GM21360 (cell line): ENCODE measurements around the gene PNRC1.
"Not testable (repeated sequence)": the region's sequence is repeated elsewhere in the genome, so short reads cannot be mapped to it uniquely, and the experiment has no call there.

Experiments
- ATAC-seq: cut with Tn5 transposase; IDR thresholded peaks from one replicate; pipeline ENCODE4 v1.9.1; 2021; ENCODE audit warnings: mild to moderate bottlenecking, moderate library complexity; ENCODE audit not compliant: unreplicated experiment

PNRC1 gene

DNA sequence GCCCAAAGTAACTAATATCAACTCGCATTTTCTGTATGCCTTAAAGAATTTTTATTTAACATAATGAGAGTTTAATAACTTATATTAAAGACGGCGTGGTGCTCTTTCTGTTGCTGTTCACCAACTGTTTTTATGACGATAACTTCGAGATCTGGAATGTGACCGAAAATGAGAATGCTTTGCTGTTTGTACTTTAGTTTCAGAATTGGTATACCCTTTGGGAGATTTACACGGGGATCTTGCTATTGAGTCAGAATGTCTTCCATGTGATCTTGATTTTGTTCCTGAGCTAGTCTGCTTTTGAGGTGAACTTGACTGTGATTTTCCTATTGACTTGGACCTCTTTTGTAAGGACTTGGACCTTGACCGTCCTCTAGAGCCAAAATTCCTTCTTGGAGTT lies 17.9 kb downstream of the PNRC1 start:
- ATAC-seq, result no peak

DNA sequence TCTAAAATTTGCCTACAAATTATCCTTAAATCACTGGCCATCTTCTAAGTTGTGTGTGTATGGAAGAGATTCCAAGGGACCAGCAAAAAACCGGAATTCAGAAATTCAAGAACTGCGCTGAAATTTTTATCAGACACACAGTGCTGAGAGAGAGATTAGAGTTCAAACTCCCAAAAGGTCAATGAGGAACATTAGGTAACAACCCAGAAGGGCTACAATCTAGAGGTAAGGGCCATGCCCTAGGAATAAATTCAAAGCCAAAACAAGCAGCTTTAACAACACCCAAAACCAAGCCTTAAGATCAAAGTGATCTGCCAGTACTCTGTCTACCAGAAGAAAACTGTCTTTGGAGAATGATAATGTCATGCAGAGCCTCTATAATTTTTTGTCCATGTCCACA lies 19.6 kb downstream of the PNRC1 start:
- ATAC-seq, result no peak

DNA sequence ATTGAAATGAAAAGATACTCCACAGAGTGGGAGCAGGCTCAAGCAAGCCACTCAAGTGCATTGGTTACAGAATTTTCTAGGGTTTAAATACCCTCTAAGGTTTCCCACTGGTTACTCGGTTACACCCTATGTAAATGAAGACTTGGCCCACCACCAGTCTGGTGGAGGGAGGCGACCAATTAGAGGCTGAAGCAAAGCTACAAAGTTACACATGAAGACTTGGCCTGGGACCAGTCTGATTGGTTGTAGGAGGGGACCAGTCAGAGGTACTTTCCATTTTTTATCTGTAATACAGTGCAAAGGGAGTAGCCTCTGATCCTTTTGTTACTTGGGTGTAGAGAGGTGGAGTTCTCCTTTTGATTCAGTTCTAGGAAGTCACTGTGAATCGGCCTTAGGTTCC lies 29.7 kb downstream of the PNRC1 start:
- ATAC-seq, result no peak

DNA sequence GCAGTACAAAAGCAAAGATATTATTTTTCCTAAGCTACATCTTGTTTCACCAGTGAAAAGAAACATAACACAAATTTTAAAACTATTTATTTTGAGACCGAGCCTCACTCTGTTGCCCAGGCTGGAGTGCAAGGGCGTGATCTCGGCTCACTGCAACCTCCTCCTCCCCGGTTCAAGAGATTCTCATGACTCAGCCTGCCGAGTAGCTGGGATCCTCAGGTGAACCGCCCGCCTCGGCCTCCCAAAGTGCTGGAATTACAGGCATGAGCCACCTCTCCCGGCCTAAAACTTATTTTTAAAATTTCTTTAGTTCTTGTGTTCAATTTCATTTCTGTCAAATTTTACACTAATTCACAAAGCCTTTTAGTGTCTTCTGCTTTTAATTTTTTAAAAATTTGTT lies 31.4 kb downstream of the PNRC1 start:
- no peak for ATAC-seq

DNA sequence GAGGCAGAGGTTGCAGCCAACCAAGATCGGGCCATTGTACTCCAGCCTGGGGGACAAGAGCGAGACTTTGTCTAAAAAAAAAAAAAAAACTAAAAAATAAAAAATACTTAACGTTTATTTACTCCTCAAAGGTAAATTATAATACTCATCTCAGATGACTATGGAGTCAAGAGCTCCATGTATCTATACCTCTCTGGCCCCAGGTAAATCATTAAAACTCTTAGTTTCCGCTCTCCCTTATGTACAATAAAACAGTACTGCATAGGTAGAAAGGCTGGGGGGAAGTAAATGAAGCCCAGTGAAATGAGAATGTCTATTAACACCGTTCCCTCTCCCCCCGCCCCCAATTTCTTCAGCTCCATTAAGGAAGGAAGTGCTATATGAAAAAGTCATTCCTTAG lies 36.2 kb downstream of the PNRC1 start:
- no peak for ATAC-seq

DNA sequence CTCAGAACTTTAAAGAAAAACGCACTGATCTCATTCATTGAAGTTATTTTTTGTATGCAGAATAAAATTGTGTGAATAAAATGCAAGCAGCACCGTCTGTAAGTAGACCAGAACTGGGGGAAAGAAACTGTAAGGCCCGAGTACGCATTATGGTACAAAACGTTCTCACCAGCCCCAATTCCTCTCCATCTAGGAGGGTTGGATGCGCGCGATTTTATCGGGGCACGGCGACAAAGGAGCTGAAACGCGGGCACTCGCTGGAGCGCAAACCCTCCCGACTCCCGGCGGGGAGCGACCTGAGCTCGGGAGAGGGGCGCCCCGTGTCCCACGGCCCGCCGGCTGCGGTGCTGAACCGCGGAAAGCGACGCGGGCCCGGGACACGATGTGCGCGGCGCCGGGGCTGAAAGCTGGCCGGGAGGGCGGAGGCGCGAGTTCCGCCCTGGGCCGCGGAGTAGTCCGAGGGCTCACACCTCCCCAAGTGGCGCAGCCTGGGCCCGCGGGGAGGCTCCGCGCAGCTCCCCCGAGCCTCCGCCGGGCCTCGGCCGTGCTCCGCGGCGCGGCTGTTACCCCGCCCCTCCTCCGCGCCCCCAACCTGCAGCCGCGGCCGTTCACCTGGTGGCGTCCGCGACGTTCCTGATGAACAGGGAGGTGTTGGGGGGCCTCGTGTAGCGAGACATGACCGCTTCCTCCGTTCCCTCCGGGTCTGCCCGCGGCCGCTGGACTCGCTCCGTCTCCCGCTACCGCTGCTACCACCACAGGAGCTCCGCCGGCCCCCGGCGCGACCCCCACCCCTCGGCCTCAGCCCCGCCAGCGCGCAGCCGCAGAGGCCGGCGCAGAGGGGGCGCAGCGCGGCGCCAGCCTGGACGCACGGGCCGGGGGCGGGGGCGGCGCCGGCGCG lies 36.9 kb downstream of the PNRC1 start, which contains the start of gene SRSF12:
SRSF12 (minus strand) TSS at position 861 of the 898 bp plus-strand sequence; CDS start at position 677, 184 bp downstream.
- peak; percentile 70 for ATAC-seq

DNA sequence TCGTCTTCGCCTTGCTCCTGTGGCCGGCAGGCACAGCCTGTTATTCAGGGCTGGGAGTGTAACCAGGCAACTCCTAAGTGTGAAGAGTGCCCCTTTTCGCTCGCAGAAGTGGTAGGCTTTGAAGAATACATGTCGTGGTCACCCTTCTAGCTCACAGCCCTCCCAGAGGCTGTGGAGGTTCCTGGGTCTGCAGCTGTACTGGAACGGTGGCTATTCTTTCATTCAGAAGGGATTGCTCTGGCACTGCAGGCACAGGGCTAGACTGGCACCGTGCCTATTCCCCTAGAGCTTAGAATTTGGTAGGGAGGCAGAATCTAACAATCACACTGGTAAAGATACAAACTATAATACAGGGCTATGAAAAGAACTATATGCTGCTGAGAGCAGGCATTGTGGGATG lies 38.4 kb downstream of the PNRC1 start:
- no peak for ATAC-seq

DNA sequence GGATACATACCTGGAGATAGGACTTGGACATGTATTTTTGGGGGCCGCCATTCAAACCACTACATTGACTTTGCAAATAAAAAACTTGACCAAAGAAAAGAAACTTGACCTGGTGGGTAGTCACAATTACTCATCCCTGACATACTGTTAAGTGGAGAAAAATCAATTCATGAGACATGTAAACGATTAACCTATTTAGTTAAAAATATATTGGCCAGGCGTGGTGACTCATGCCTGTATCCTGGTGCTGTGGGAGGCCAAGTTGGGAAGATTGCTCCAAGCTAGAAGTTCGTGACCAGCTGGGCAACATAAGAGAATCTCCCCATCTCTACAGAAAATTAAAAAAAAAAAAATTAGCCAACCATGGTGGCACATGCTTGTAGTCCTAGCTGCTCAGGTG lies 39.8 kb downstream of the PNRC1 start:
- no peak for ATAC-seq

DNA sequence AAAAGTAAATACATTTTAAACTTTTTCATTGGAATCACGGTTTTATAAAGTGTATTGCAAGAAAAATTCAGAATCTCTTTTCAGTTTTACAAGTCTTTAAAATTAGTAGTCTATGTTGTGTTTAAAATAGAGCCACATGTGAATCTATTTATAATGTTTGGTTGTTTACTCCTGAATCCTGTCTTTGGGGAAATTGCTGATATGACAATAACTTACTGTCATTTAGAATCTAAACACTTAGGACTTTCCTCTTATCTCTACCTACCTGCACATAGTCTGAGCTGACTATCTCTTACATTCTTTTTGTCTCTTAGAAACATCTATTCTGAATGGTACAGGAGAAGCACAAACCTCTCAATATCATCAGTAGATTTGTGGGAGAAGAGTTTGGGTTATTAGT lies 41.4 kb downstream of the PNRC1 start:
- ATAC-seq, result no peak

DNA sequence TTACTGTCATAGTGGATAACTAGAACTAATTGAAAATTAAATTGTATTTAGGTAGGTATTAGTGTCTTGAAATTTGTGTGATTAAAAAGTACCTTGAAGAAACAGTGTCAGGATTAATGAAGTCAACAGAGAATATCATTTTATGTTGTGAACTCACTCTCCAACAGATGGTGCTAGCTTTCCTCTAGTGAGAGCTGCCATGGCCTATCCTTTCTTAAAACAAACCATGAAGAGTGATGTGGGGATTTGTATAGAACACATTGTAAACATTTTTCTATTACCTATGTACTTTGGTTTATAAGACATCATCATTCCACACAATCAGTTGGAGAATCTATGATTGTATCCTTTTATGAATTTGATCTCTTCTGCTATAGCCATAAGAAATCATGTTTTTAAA lies 42.1 kb downstream of the PNRC1 start:
- ATAC-seq, result no peak

DNA sequence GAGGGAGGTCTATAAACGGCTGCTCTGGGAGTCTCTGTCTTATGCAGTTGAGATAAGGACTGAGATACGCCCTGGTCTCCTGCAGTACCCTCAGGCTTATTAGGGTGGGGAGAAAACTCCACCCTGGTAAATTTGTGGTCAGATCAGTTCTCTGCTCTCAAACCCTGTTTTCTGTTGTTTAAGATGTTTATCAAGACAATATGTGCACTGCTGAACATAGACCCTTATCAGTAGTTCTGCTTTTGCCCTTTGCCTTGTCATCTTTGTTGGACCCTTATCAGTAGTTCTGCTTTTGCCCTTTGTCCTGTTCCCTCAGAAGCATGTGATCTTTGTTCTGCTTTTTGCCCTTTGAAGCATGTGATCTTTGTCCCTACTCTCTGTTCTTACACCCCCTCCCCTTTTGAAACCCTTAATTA lies 47.7 kb downstream of the PNRC1 start:
- ATAC-seq, result not testable (repeated sequence)

DNA sequence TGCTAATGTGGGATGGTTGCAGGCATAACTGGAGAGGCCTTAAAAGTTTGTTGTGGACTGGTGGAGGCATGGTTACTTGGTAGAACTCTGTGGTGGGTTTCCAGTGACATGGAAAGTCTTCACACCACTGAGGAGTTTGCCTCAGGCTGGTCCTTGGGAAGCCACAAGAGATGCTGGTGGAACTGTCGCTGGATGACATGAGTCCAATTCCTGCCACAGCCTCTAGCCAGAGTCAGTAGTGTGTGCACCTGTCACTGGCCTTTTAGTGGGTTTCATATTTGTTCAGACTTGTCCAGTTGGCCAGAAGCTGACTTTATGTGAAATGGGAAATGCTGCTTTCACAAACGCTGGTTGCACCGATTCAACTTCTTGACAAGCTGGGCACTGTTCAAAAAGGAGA lies 51.0 kb downstream of the PNRC1 start:
- ATAC-seq, result no peak

DNA sequence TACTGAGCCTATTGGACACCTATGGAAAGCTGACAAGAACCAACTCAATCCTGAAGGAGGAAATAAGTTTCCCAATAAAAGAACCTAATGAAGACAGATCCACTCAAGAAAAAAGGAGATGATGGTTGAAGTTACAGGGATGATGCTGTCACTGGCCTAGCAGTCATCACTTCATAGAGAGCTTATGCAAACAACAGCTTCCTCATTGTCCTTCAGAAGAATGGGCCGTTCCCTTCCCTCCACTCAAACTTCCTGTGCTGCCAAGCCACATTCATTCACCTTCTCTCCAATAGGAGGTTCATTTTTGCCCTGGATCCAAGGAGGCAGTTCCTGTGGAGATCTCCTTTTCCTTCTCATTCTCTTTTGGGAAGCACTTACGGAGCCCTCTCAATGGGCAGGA lies 51.5 kb downstream of the PNRC1 start:
- no peak for ATAC-seq

DNA sequence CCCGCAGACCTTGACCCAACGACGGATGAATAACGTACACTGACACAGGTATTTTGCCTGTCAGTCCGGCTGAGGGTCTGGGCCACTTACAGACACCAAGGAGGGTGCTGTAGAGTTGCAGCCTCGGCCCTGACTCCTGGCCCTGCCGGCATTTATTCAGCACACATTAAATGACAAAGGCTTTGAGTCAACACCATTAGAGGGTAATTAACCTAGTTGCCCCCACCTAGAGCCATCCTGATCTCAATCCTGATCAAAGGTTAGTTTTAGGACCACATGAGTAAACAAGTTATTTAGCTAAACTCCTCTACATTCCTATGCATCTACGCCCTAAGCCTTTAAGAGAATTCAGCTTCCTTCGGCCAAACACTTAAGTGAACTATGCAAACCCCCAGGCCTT lies 53.4 kb downstream of the PNRC1 start:
- ATAC-seq, result no peak

DNA sequence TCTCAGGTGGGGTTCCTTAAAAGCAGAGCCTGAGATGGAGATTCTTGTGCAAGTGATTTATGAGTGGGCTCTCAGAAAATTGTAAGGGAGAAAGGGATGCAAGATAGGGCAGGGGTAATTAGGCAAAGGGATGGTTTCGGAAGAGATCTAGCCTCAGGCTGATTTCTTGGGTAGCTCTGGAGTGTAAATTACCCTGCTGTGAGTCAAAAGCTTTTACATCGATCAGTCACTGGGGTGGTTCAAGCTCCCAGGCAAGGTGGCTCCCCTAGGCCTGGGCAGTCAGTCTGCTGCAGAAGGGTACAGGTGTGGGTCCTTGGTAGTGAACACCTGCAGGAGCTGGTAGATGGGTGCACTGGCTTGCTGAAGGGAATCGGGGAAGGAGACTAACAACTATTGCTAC lies 54.2 kb downstream of the PNRC1 start:
- ATAC-seq, result no peak
